ENCODE results near the gene TMEM86A. TPM values are rescaled to one million over a fixed set of nuclear protein-coding genes. Genes with fewer than 3 reads are reported as not detected.

Gene TMEM86A
- total RNA-seq, 3 donors from 2014 or later = 0.13 to 0.38 (median 0.18) TPM

DNA sequence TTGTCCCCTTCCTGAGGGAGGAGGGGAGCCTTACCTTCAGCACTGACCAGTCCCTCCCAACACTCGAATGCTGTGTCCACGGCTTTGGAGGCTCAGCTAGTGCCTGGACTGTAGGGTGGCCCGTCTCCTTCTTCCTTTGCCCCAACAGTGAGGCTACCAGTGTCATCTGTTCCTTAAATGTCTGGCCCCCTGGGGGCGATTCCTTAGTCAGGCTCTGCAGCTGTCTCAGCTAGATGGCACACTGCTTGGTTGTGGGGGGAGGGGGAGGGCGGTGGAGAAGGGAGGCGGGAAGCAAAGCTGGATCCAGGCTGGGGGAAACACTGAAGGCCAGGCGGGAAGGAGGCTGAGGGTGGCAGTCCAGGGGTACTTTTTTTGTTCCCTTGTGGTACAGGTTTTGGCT lies 27.5 kb downstream of the TMEM86A start, which contains the start of gene IGSF22:
Gene IGSF22, minus strand, starts transcription at position 149 of the 400 bp plus-strand sequence. CDS start 1,952 bp downstream, outside the sequence.
- Mint-ChIP-seq H3K27me3 (ENCODE audit: low read depth) (no peaks in the 10 kb centered on the region), H3K9me3 (no peaks in the 10 kb centered on the region), H3K36me3 (ENCODE audit: insufficient read depth) (no peaks in the 10 kb centered on the region), H3K4me3 (no peak within 1 kb of the TSS), H3K4me1 (ENCODE audit: low read depth) (peaks cover 12% of the 10 kb centered on the region)
- no peak for ATAC-seq
- DNase-seq = no peak

DNA sequence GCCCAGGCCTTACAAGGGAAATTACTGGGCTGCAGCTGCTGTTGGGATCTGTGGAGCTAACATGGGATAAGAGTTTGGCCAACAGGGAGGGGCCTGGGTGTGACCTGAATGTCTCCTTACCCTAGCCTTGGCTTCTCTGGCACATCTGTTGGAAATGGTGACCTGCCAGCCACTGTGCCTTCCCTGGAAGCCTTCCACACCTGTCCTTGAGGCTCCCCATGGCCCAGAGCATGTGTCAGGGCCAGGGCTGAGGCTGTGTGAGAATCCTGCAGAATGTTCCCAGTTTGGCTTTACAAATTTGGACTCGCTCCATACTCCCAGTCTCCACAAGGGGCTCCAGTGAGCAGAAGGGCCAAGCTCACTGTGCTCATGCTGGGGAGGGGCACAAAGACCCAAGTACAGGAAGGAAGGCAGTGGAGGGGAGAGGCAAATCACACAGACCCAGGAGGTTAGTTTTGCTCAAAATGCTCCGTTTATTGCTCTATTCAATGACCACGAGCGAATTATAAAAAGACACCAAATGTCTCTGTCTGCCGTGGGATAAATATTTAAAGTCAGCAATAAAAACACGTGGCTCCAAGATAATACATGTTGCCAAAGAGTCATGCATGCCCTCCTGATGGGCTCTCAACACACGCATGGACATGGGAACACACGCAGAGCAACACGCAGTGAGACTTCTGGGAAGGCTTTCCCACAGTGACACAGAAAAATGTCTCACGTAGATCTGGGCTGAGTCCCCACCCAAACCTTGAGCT lies 29.1 kb downstream of the TMEM86A start:
- H3K9me3 Mint-ChIP-seq = no peaks in the 10 kb centered on the region
- peaks cover 9% of the 10 kb centered on the region for H3K4me1 Mint-ChIP-seq (ENCODE audit: low read depth)
- no peaks in the 10 kb centered on the region for H3K27me3 Mint-ChIP-seq (ENCODE audit: low read depth)
- DNase-seq = peak; percentile 48
- H3K4me3 Mint-ChIP-seq = no peak overlapping the region
- ATAC-seq = peak; percentile 76 to 78
- H3K36me3 Mint-ChIP-seq (ENCODE audit: insufficient read depth) = no peaks in the 10 kb centered on the region

DNA sequence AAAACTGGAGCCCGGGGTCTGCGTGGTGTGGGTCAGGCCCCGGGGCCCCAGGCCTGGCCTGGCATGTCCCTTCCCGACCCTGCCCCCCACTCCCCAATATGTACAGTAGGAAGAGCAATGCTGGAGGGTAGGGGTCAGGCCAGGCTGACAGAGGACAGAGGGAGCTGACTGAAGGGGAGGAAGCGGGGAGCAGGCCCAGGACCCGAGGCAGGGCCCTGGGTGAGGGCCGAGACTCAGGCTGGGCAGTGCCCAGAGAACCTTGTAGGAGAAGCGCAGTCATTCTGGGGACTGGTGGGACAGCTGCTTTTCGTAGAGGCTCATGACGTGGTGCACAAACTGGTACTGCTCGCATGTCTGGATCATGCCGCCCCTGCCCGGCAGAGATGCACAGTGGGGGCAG lies 30.1 kb downstream of the TMEM86A start:
- Mint-ChIP-seq H3K4me3 (no peak overlapping the region), H3K27me3 (ENCODE audit: low read depth) (no peaks in the 10 kb centered on the region), H3K36me3 (ENCODE audit: insufficient read depth) (no peaks in the 10 kb centered on the region), H3K9me3 (no peaks in the 10 kb centered on the region), H3K4me1 (ENCODE audit: low read depth) (peaks cover 9% of the 10 kb centered on the region)
- no peak for DNase-seq
- no peak for ATAC-seq

DNA sequence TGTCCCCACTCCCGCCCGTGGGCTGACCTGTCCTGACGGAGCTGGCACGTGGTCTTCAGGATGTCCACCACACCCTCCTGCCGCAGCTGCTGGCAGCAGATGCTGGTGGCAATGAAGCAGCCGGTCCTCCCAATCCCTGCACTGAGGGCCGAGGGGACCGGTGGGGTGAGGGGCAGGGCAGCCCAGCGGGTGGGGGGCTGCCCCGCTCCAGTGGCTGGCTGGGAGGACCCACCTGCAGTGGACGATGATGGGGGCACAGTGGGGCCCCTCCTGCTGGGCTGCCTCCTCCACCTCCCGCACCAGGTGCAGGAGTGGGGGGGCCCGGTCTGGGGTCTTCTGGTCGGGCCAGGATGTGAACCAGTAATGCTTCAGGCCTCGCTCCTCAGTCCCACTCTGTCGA lies 30.8 kb downstream of the TMEM86A start:
- Mint-ChIP-seq H3K9me3 (no peaks in the 10 kb centered on the region), H3K36me3 (ENCODE audit: insufficient read depth) (no peaks in the 10 kb centered on the region), H3K4me3 (no peak overlapping the region), H3K4me1 (ENCODE audit: low read depth) (peaks cover 9% of the 10 kb centered on the region), H3K27me3 (ENCODE audit: low read depth) (no peaks in the 10 kb centered on the region)
- DNase-seq (no peak), ATAC-seq (no peak)

DNA sequence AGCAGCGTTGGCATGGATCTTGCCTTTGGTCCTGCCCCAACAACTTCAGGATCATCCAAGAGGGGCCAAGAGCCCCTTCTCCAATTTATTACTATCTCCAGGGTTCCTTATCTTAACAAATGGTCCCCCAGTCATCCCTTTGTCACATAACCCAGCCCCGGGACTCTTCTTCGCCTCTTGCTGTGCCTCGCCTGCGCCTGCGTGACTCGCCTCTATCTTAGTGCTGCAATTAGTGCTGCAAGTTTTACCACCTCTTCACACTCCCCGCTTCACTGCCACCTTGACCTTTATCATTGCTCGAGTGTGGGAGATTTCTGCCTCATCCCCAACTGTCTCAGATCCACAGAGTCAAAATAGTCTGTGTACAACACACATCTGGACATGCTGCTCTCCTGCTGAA lies 31.4 kb downstream of the TMEM86A start:
- Mint-ChIP-seq H3K27me3 (ENCODE audit: low read depth) (no peaks in the 10 kb centered on the region), H3K4me1 (ENCODE audit: low read depth) (peaks cover 9% of the 10 kb centered on the region), H3K4me3 (no peak overlapping the region), H3K36me3 (ENCODE audit: insufficient read depth) (no peaks in the 10 kb centered on the region), H3K9me3 (no peaks in the 10 kb centered on the region)
- no peak for ATAC-seq
- no peak for DNase-seq

DNA sequence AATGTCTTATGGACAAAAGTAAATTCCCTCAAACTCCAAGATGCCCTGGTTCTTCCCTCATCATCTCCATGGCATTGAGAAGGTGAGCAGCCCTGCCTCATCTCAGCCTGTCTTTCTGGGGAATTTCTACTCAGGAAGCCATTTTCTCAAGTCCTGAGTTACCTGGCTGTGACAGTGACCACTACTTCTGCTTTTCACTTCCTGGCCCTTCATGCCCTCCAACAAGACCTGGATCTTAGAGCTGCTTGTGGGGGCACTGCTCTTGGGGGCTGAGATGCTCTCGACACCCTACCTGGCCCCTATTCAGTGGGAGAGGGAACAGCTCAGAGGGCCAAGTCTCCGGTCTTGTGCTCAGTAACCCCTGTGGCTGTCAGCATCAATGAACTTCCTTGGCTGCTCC lies 32.9 kb downstream of the TMEM86A start:
- ATAC-seq = no peak
- no peak for DNase-seq
- H3K27me3 Mint-ChIP-seq (ENCODE audit: low read depth) = peaks cover 2% of the 10 kb centered on the region
- peaks cover 9% of the 10 kb centered on the region for H3K4me1 Mint-ChIP-seq (ENCODE audit: low read depth)
- H3K9me3 Mint-ChIP-seq = no peaks in the 10 kb centered on the region
- no peaks in the 10 kb centered on the region for H3K36me3 Mint-ChIP-seq (ENCODE audit: insufficient read depth)
- no peak overlapping the region for H3K4me3 Mint-ChIP-seq

DNA sequence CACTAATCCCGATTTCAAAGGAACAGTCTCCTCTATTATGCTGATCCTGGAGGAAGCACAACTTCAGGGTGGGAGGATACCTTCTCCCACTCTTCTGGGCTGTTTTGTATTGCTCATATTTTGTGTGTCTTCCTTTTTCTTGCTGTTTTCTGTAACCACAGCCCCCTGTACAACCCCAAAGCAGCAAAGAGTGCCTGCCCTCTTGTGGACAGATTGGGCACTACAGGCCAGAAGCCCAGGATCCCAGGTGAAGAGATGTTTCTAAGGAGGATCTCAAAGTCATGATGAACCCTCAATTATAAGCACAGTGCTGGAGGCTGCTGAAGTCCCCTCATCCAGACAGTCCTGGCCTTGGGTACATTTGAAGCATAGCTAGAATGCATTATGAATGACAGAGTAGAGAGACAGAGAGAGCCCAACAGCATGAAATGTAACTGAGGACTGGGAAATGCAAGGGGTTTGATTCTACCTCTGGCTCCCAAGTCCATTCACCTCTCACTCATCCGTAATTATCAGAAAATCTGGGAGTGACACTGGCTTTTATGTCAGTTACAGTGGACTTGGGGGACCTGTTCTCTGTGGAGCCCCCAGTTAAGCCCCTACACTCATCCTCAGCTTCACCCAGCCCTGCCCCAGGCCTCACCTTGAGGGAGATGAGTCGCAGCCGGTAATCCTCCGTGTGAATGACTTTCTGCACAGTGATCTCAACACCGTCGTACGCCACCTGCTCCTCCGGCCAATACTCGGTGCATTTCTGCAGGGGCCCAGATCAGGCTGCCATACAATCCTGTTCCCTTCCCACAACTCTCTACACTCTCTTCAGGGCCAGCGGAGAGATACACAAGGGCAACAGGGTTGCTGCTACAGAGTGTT lies 33.6 kb downstream of the TMEM86A start:
- Mint-ChIP-seq H3K27me3 (ENCODE audit: low read depth) (peaks cover 2% of the 10 kb centered on the region), H3K4me1 (ENCODE audit: low read depth) (peaks cover 9% of the 10 kb centered on the region), H3K36me3 (ENCODE audit: insufficient read depth) (no peaks in the 10 kb centered on the region), H3K9me3 (no peaks in the 10 kb centered on the region), H3K4me3 (no peak overlapping the region)
- peak; percentile 74 for DNase-seq
- ATAC-seq = peak; percentile 61 to 70

DNA sequence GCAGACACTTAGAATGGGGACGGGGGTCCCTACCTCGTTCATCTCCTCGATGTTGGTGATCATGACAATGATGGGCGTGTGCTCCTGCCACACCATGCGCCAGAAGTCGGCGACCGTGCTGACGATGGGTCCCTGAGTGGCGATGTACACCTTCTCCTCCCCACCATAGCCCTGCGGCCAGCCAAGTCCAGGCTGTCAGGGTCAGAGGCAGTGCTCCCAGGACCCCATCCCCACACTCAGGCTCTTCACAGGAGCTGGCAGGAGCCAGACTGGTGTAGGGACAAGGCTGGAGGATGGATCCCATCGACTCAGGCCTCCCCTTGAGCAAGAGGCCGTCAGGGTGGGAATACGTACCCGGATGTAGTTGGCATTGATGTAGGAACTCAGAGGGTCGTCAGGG lies 34.6 kb downstream of the TMEM86A start:
- H3K4me1 Mint-ChIP-seq (ENCODE audit: low read depth) = peaks cover 3% of the 10 kb centered on the region
- H3K4me3 Mint-ChIP-seq = no peak overlapping the region
- peaks cover 2% of the 10 kb centered on the region for H3K27me3 Mint-ChIP-seq (ENCODE audit: low read depth)
- DNase-seq (no peak), ATAC-seq (no peak)
- no peaks in the 10 kb centered on the region for H3K9me3 Mint-ChIP-seq
- no peaks in the 10 kb centered on the region for H3K36me3 Mint-ChIP-seq (ENCODE audit: insufficient read depth)

DNA sequence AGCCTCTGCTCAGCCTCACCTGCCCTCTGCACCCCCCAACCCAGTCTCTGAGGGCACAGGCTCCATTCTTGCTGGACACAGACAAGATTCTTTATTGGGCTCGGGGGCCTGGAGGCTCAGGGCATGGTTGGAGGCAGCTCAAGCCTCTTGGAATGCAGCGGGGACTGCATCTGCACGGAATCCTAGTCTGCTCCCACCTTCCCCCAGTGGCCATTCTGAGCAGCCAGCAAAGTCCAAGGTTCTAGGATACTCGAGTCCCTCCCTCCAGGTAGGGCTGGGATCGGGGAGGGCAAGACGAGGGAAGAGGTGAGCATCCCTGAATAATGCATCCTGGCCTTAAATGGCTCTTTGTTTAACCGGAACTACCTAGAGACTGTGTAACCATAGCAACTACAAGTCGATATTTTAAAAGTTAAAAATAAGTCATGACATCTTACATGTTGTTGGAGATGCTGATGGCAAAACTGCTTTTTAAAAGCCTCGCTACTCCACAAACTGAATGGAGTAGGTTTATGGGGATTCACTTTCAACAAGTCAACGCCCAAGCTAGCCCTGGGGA lies 38.1 kb downstream of the TMEM86A start:
- Mint-ChIP-seq H3K27me3 (ENCODE audit: low read depth) (peaks cover 2% of the 10 kb centered on the region), H3K4me1 (ENCODE audit: low read depth) (peaks cover 3% of the 10 kb centered on the region), H3K9me3 (no peaks in the 10 kb centered on the region), H3K36me3 (ENCODE audit: insufficient read depth) (no peaks in the 10 kb centered on the region), H3K4me3 (no peak overlapping the region)
- ATAC-seq = no peak
- no peak for DNase-seq

DNA sequence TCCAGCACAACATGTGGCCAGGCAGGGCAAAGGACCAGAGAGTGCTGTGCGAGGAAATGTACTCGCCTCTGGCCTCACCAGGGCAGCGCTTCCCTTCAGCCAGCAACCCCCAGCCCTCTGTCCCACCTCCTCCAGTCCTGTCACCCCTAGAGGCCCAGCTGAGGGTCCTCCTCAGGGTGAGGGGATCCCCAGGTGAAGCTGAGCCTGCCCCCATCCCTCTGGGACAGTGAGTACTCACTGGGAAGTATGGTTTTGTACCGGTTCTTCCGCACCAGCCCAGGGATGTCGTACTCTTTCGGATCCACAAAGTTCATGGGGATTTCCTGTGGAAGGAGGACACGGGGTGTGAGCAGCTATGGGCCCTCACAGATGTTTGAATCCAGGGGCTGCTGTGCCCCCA lies 39.1 kb downstream of the TMEM86A start:
- ATAC-seq = no peak
- DNase-seq = no peak
- H3K4me1 Mint-ChIP-seq (ENCODE audit: low read depth) = no peaks in the 10 kb centered on the region
- H3K36me3 Mint-ChIP-seq (ENCODE audit: insufficient read depth) = no peaks in the 10 kb centered on the region
- H3K27me3 Mint-ChIP-seq (ENCODE audit: low read depth) = peaks cover 2% of the 10 kb centered on the region
- H3K9me3 Mint-ChIP-seq = no peaks in the 10 kb centered on the region
- H3K4me3 Mint-ChIP-seq = no peak overlapping the region

DNA sequence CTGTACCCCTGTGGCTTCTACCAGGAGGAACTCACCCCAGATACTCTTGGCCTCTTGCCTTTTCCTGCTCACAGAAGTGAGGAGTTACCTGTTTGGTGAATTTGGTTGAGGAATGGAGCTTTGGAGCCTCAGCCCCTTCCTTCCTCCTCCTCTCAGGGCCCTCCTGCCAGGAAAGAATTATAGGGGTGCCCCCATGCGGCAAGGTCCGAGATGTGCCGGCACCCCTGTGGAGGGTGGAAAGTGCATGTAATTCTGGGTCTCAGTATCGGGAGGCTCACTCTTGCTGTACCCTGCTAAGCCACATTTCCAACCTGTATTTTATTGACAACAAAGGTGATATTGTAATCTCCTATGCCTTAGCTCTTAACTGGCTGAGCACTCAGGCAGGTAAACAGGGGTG lies 41.1 kb downstream of the TMEM86A start:
- no peaks in the 10 kb centered on the region for H3K4me1 Mint-ChIP-seq (ENCODE audit: low read depth)
- DNase-seq (no peak), ATAC-seq (no peak)
- peaks cover 2% of the 10 kb centered on the region for H3K27me3 Mint-ChIP-seq (ENCODE audit: low read depth)
- no peaks in the 10 kb centered on the region for H3K9me3 Mint-ChIP-seq
- no peak overlapping the region for H3K4me3 Mint-ChIP-seq
- H3K36me3 Mint-ChIP-seq (ENCODE audit: insufficient read depth) = no peaks in the 10 kb centered on the region

DNA sequence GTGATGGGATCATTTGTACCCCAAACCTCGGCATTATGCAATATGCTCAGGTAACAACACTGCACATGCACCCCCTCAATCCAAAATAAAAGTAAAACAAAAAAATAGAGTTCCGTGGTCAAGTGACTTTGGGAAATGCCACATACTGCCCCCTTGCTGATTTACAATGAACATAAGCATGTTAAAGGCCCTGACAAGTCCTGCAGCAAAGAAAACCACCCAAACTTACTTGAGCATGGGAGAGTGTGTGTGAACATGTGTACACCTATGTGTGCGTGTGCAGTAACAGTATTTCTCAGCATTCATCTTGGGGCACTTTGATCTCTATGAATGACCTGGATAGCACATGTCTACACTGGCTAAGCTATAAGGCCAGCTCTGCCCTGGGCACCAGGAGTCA lies 43.2 kb downstream of the TMEM86A start:
- no peaks in the 10 kb centered on the region for H3K4me1 Mint-ChIP-seq (ENCODE audit: low read depth)
- no peak for DNase-seq

DNA sequence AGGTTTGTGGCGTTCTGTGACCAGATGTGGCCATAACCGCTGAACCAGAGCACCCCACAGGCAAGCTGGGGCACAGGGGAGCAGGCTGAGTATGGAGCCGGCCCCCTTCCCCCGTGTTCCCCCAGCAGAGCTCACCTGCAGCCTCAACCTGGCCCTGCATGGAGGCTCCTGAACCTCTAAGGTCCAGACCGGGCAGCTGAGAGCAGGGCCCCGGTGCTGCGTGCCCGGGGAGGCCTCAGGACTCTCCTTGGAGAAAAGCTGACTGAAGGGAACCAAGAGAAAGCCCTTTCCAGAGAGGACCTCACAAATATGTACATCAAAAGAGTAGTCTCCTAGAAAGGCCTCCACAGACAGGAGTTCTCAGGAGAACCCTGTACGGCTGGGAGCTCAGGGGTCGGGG lies 44.8 kb downstream of the TMEM86A start:
- no peak for ATAC-seq
- Mint-ChIP-seq H3K4me1 (ENCODE audit: low read depth) (no peaks in the 10 kb centered on the region), H3K9me3 (no peaks in the 10 kb centered on the region), H3K36me3 (ENCODE audit: insufficient read depth) (no peaks in the 10 kb centered on the region), H3K4me3 (no peak overlapping the region), H3K27me3 (ENCODE audit: low read depth) (no peaks in the 10 kb centered on the region)
- no peak for DNase-seq

More for the DNA sequence above, 43.2 kb downstream of the TMEM86A start:
- no peaks in the 10 kb centered on the region for H3K9me3 Mint-ChIP-seq
- no peaks in the 10 kb centered on the region for H3K36me3 Mint-ChIP-seq (ENCODE audit: insufficient read depth)
- no peak overlapping the region for H3K4me3 Mint-ChIP-seq
- H3K27me3 Mint-ChIP-seq (ENCODE audit: low read depth) = no peaks in the 10 kb centered on the region
- no peak for ATAC-seq

DNA sequence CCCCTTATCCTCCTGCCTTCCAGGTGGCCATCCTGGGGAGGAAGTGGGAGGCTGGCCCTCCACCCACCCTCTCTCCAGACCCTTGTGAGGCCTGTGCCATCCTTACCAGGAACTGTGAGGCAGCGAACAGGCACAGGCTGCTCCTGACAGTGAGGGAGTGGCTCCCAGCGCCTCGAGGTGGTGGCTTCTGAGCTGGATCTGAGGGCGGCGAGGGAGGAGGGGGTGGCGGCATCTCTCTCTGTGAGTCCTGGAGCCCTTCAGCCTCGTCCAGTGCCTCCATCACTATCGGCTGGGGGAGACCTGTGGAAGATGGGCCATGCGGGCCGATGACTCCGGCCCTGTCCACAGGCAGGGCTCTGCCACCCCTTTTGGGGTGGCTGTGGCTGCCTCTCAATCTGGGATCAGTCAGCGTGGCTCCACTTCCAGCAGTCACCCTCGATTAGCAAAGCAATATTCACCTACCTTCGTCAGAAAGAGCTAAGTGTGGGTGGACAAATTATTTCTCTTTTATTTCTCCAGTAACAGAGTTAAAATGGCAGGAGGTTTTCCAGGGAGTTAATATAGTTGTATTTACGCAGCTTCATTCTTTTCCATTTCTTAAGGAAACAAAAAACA lies 45.4 kb downstream of the TMEM86A start:
- Mint-ChIP-seq H3K9me3 (no peaks in the 10 kb centered on the region), H3K27me3 (ENCODE audit: low read depth) (peaks cover 2% of the 10 kb centered on the region), H3K4me1 (ENCODE audit: low read depth) (no peaks in the 10 kb centered on the region), H3K4me3 (no peak overlapping the region), H3K36me3 (ENCODE audit: insufficient read depth) (no peaks in the 10 kb centered on the region)
- ATAC-seq = no peak
- DNase-seq = no peak

Measured in activated T-cell treated with anti-CD3 and anti-CD28 coated beads, Interleukin-2, amount 50 U/mL, for 4 hours (primary cell).